Mesothelial cell of epicardium (in vitro differentiated cells): ENCODE results near the gene ANO1. TPM values are rescaled to one million over a fixed set of nuclear protein-coding genes. Genes with fewer than 3 reads are reported as not detected.

ENCODE experiments used
- DNase-seq, 2 experiments: peaks; one replicate each; pipeline ENCODE4 v3.0.0; 2021; ENCODE audit warnings: low spot score in 2 of 2; ENCODE audit not compliant: unreplicated experiment in 2 of 2
- H3K27ac Mint-ChIP-seq: 2 replicates; pipeline ENCODE4 v1.8.0; 2021; ENCODE audit warnings: mixed read lengths
- H3K27me3 Mint-ChIP-seq: 2 replicates; pipeline ENCODE4 v1.8.0; 2021; ENCODE audit warnings: low read depth, mixed read lengths
- H3K36me3 Mint-ChIP-seq: 2 replicates; pipeline ENCODE4 v1.8.0; 2021; ENCODE audit warnings: mixed read lengths
- H3K4me1 Mint-ChIP-seq: 2 replicates; pipeline ENCODE4 v1.8.0; 2021; ENCODE audit warnings: mixed read lengths
- H3K4me3 Mint-ChIP-seq: 2 replicates; pipeline ENCODE4 v1.8.0; 2021; ENCODE audit warnings: mild to moderate bottlenecking, moderate library complexity, mixed read lengths
- H3K9me3 Mint-ChIP-seq: 2 replicates; pipeline ENCODE4 v1.8.0; 2021; ENCODE audit warnings: mixed read lengths
- total RNA-seq: library from RNA; stranded (reverse); gene quantifications from 3 replicates; pipeline ENCODE4 v1.2.1, GENCODE V29; 2021
- TF ChIP-seq, protein P1 (sequence below): fragments of 200-600 bp; sonication (generic); IDR thresholded peaks from one replicate; pipeline ENCODE4 v1.5.0; 2021; ENCODE audit warnings: antibody characterized with exemption; ENCODE audit not compliant: unreplicated experiment

The ANO1 gene
- total RNA-seq, 1 donor from 2014 or later = 37.2 TPM

GRCh38 chr11:70107191-70107590 lies 29.1 kb downstream of the ANO1 start:
- no peak overlapping the region for H3K27ac Mint-ChIP-seq
- no peak overlapping the region for H3K4me3 Mint-ChIP-seq
- peaks cover 44% of the 10 kb centered on the region for H3K4me1 Mint-ChIP-seq
- no peaks in the 10 kb centered on the region for H3K9me3 Mint-ChIP-seq
- H3K27me3 Mint-ChIP-seq = peaks cover 2% of the 10 kb centered on the region
- no peak for DNase-seq
- TF ChIP-seq, protein P1, sequence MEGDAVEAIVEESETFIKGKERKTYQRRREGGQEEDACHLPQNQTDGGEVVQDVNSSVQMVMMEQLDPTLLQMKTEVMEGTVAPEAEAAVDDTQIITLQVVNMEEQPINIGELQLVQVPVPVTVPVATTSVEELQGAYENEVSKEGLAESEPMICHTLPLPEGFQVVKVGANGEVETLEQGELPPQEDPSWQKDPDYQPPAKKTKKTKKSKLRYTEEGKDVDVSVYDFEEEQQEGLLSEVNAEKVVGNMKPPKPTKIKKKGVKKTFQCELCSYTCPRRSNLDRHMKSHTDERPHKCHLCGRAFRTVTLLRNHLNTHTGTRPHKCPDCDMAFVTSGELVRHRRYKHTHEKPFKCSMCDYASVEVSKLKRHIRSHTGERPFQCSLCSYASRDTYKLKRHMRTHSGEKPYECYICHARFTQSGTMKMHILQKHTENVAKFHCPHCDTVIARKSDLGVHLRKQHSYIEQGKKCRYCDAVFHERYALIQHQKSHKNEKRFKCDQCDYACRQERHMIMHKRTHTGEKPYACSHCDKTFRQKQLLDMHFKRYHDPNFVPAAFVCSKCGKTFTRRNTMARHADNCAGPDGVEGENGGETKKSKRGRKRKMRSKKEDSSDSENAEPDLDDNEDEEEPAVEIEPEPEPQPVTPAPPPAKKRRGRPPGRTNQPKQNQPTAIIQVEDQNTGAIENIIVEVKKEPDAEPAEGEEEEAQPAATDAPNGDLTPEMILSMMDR = no peak
- no peaks in the 10 kb centered on the region for H3K36me3 Mint-ChIP-seq

GRCh38 chr11:70107756-70108155 lies 29.6 kb downstream of the ANO1 start:
- no peaks in the 10 kb centered on the region for H3K9me3 Mint-ChIP-seq
- H3K27ac Mint-ChIP-seq = no peak overlapping the region
- no peak overlapping the region for H3K4me3 Mint-ChIP-seq
- DNase-seq = no peak
- peaks cover 2% of the 10 kb centered on the region for H3K27me3 Mint-ChIP-seq
- TF ChIP-seq, protein P1 = no peak
- peaks cover 44% of the 10 kb centered on the region for H3K4me1 Mint-ChIP-seq
- no peaks in the 10 kb centered on the region for H3K36me3 Mint-ChIP-seq

- Mint-ChIP-seq H3K4me1 (peaks cover 43% of the 10 kb centered on the region), H3K27ac (no peak overlapping the region), H3K27me3 (peaks cover 2% of the 10 kb centered on the region), H3K36me3 (no peaks in the 10 kb centered on the region), H3K9me3 (no peaks in the 10 kb centered on the region), H3K4me3 (no peak overlapping the region)
- DNase-seq = no peak
- TF ChIP-seq, protein P1 = no peak
Measured at GRCh38 chr11:70108250-70108649, 30.1 kb downstream of the ANO1 start.

GRCh38 chr11:70109006-70109405 lies 30.9 kb downstream of the ANO1 start:
- TF ChIP-seq, protein P1 = no peak
- no peak overlapping the region for H3K27ac Mint-ChIP-seq
- H3K4me3 Mint-ChIP-seq = no peak overlapping the region
- peaks cover 2% of the 10 kb centered on the region for H3K27me3 Mint-ChIP-seq
- no peaks in the 10 kb centered on the region for H3K9me3 Mint-ChIP-seq
- H3K36me3 Mint-ChIP-seq = no peaks in the 10 kb centered on the region
- DNase-seq = no peak
- peaks cover 35% of the 10 kb centered on the region for H3K4me1 Mint-ChIP-seq

GRCh38 chr11:70109903-70110302 lies 31.8 kb downstream of the ANO1 start:
- H3K9me3 Mint-ChIP-seq = no peaks in the 10 kb centered on the region
- TF ChIP-seq, protein P1 = no peak
- peaks cover 29% of the 10 kb centered on the region for H3K4me1 Mint-ChIP-seq

GRCh38 chr11:70110538-70111055 lies 32.5 kb downstream of the ANO1 start:
- no peaks in the 10 kb centered on the region for H3K9me3 Mint-ChIP-seq
- peaks cover 2% of the 10 kb centered on the region for H3K27me3 Mint-ChIP-seq
- H3K4me1 Mint-ChIP-seq = peaks cover 29% of the 10 kb centered on the region
- H3K27ac Mint-ChIP-seq = no peak overlapping the region
- DNase-seq = no peak
- H3K4me3 Mint-ChIP-seq = no peak overlapping the region
- TF ChIP-seq, protein P1 = no peak
- H3K36me3 Mint-ChIP-seq = no peaks in the 10 kb centered on the region

More at GRCh38 chr11:70109903-70110302, 31.8 kb downstream of the ANO1 start:
- H3K27me3 Mint-ChIP-seq = peaks cover 2% of the 10 kb centered on the region
- DNase-seq = no peak
- H3K27ac Mint-ChIP-seq = no peak overlapping the region
- H3K4me3 Mint-ChIP-seq = no peak overlapping the region
- no peaks in the 10 kb centered on the region for H3K36me3 Mint-ChIP-seq
